Stimulated activated CD4-positive, alpha-beta T cell treated with anti-CD3 and anti-CD28 coated beads, Interleukin-15, amount 100 ng/mL, for 1 hour (primary cell): ENCODE results near the gene SERPINA4.
"Not testable (repeated sequence)": the region's sequence is repeated elsewhere in the genome, so short reads cannot be mapped to it uniquely, and the experiment has no call there.

Source experiments
- DNase-seq, 2 donors: peaks; one replicate each; pipeline ENCODE4 v3.0.0-alpha.2; 2020; ENCODE audit warnings: low read depth in 1 of 2, low spot score in 1 of 2

SERPINA4 gene

GRCh38 chr14:94588311-94588710 is 27.1 kb downstream of the SERPINA4 start:
- DNase-seq: no peak

GRCh38 chr14:94591073-94591472 is 29.8 kb downstream of the SERPINA4 start:
- no peak for DNase-seq

- no peak for DNase-seq
Observed at GRCh38 chr14:94591871-94592270, 30.6 kb downstream of the SERPINA4 start.

GRCh38 chr14:94592457-94592856 is 31.2 kb downstream of the SERPINA4 start:
- no peak for DNase-seq

- no peak for DNase-seq
Observed at GRCh38 chr14:94593376-94593748, 32.1 kb downstream of the SERPINA4 start.

- no peak for DNase-seq
Observed at GRCh38 chr14:94593749-94594431, 32.6 kb downstream of the SERPINA4 start.

- DNase-seq: no peak
Observed at GRCh38 chr14:94594441-94594840, 33.2 kb downstream of the SERPINA4 start.

- DNase-seq: no peak
Observed at GRCh38 chr14:94595912-94596311, 34.7 kb downstream of the SERPINA4 start.

- DNase-seq: no peak
Observed at GRCh38 chr14:94596361-94596760, 35.1 kb downstream of the SERPINA4 start.

- DNase-seq: no peak
Observed at GRCh38 chr14:94597788-94598187, 36.5 kb downstream of the SERPINA4 start.

GRCh38 chr14:94598506-94598815 is 37.2 kb downstream of the SERPINA4 start:
- no peak for DNase-seq

GRCh38 chr14:94598816-94599655 is 37.8 kb downstream of the SERPINA4 start:
- DNase-seq: no peak

GRCh38 chr14:94599656-94600004 is 38.4 kb downstream of the SERPINA4 start:
- DNase-seq: no peak

GRCh38 chr14:94600148-94600545 is 38.9 kb downstream of the SERPINA4 start:
- DNase-seq: no peak

GRCh38 chr14:94601884-94602391 is 40.7 kb downstream of the SERPINA4 start:
- no peak for DNase-seq

- no peak for DNase-seq
Observed at GRCh38 chr14:94602722-94603121, 41.5 kb downstream of the SERPINA4 start.

- no peak for DNase-seq
Observed at GRCh38 chr14:94605361-94605760, 44.1 kb downstream of the SERPINA4 start.

- not testable (repeated sequence) for DNase-seq
Observed at GRCh38 chr14:94608966-94609365, 47.7 kb downstream of the SERPINA4 start.

- DNase-seq: no peak
Observed at GRCh38 chr14:94611179-94611578, 49.9 kb downstream of the SERPINA4 start.

GRCh38 chr14:94612174-94612573 is 50.9 kb downstream of the SERPINA4 start, which contains the start of gene SERPINA3:
SERPINA3 (plus strand) TSS chr14:94612391; CDS start chr14:94614442, 2,051 bp downstream.
- no peak for DNase-seq

GRCh38 chr14:94612580-94613554 is 51.6 kb downstream of the SERPINA4 start:
- DNase-seq: no peak
